Measurements from ENCODE around the gene DYRK4.

DNA sequence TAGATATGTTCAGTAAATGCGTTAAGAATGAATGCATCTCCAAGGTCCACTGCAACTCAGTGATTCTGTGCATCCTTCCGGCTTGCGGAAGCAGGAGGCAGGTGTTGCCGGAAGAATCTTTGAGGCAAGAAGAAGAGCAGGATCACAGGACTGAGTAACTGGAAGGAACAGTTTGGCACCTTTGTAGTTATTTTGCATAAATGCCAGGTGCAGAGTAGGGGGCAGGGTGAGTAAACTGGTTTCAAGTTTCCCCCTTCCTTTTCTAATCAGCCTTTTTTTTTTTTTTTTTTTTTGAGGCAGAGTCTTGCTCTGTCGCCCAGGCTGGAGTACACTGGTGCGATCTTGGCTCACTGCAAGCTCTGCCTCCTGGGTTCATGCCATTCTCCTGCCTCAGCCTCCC is 22.3 kb downstream of the DYRK4 start:
- TF ChIP-seq, protein P1, sequence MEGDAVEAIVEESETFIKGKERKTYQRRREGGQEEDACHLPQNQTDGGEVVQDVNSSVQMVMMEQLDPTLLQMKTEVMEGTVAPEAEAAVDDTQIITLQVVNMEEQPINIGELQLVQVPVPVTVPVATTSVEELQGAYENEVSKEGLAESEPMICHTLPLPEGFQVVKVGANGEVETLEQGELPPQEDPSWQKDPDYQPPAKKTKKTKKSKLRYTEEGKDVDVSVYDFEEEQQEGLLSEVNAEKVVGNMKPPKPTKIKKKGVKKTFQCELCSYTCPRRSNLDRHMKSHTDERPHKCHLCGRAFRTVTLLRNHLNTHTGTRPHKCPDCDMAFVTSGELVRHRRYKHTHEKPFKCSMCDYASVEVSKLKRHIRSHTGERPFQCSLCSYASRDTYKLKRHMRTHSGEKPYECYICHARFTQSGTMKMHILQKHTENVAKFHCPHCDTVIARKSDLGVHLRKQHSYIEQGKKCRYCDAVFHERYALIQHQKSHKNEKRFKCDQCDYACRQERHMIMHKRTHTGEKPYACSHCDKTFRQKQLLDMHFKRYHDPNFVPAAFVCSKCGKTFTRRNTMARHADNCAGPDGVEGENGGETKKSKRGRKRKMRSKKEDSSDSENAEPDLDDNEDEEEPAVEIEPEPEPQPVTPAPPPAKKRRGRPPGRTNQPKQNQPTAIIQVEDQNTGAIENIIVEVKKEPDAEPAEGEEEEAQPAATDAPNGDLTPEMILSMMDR (IDR thresholded peaks at IDR 0.05; ENCODE audit: low read depth, low read length, poor library complexity, severe bottlenecking): no peak
- TF ChIP-seq EZH2phosphoT487 (IDR thresholded peaks at IDR 0.05; ENCODE audit: borderline replicate concordance, low read length): no peak

Measured in DOHH2 (cell line).